K562 (cell line): ENCODE data around the gene ZNF362.

Experiments
- CGGBP1 ChIP-seq: fragments of 250-450 bp; sonication (Bioruptor Pico); IDR thresholded peaks from 2 replicates; pipeline ENCODE4 v1.9.0; 2021; ENCODE audit warnings: mild to moderate bottlenecking
- CTCF ChIP-seq, 3 experiments: IDR thresholded peaks in 2 of 3; conservative IDR thresholded peaks in 1 of 3; 2 replicates each; pipeline ENCODE4 v1.5.1; 2011 to 2012; ENCODE audit warnings: low read length in 3 of 3, mild to moderate bottlenecking in 3 of 3, control low read depth in 2 of 3, improper control_type of control experiment in 1 of 3, inconsistent platforms in 1 of 3, low read depth in 1 of 3, mixed read lengths in 1 of 3, moderate library complexity in 1 of 3; ENCODE audit not compliant: insufficient read depth in 2 of 3
- ERF ChIP-seq: fragments of 450-650 bp; formaldehyde crosslinking; IDR thresholded peaks from 2 replicates; pipeline ENCODE4 v1.4.0; 2020; ENCODE audit warnings: mild to moderate bottlenecking, mixed read lengths
- ESRRA ChIP-seq: fragments of 450-650 bp; IDR thresholded peaks from 2 replicates; pipeline ENCODE4 v1.6.1; 2014; ENCODE audit warnings: low read depth, mild to moderate bottlenecking, moderate library complexity, borderline replicate concordance
- EZH2 ChIP-seq: IDR thresholded peaks from 2 replicates; pipeline ENCODE4 v1.6.1; 2012; ENCODE audit warnings: low read depth, mild to moderate bottlenecking, inconsistent platforms, low read length, borderline replicate concordance
- FOXA3 ChIP-seq, 2 experiments: fragments of 450-650 bp in 1 of 2; sonication (generic) in 1 of 2; formaldehyde crosslinking; IDR thresholded peaks in 1 of 2; conservative IDR thresholded peaks in 1 of 2; 2 replicates each; pipeline versions ENCODE4 v1.4.0 to v1.8.0; 2020 to 2022; ENCODE audit warnings: mild to moderate bottlenecking in 2 of 2, missing genetic modification reagents in 1 of 2
- GATA2 ChIP-seq: sonication (generic); formaldehyde crosslinking; IDR thresholded peaks from 2 replicates; pipeline ENCODE4 v1.4.0; 2020; ENCODE audit warnings: mild to moderate bottlenecking, missing genetic modification reagents
- IRF9 ChIP-seq: fragments of 450-650 bp; IDR thresholded peaks from 2 replicates; pipeline ENCODE4 v1.6.1; 2016; ENCODE audit warnings: missing biosample characterization, missing genetic modification characterization
- KAT7 ChIP-seq: sonication (generic); formaldehyde crosslinking; IDR thresholded peaks from 2 replicates; pipeline ENCODE4 v1.8.0; 2022; ENCODE audit warnings: missing genetic modification reagents, mild to moderate bottlenecking, borderline replicate concordance
- NFE2 ChIP-seq: IDR thresholded peaks from 2 replicates; pipeline ENCODE4 v1.6.1; 2014; ENCODE audit warnings: antibody characterized with exemption, low read depth
- RB1 ChIP-seq: fragments of 450-650 bp; IDR thresholded peaks from 2 replicates; pipeline ENCODE4 v1.6.1; 2017; ENCODE audit warnings: low read depth, mild to moderate bottlenecking
- SIN3A ChIP-seq, 2 experiments: fragments of 150-350 bp in 1 of 2; IDR thresholded peaks; 2 replicates each; pipeline ENCODE4 v1.6.1; 2011 to 2016; ENCODE audit warnings: borderline replicate concordance in 2 of 2, low read depth in 2 of 2, low read length in 2 of 2, mild to moderate bottlenecking in 2 of 2, moderate library complexity in 2 of 2; ENCODE audit not compliant: control insufficient read depth in 1 of 2
- ZNF384 ChIP-seq: IDR thresholded peaks from 2 replicates; pipeline ENCODE4 v1.6.1; 2012; ENCODE audit warnings: low read depth, low read length, improper control_type of control experiment
- ZNF655 ChIP-seq: fragments of 250-450 bp; sonication (Bioruptor Pico); IDR thresholded peaks from 2 replicates; pipeline ENCODE4 v1.5.0; 2021

GRCh38 chr1:33272930-33273329 is 16.6 kb downstream of the ZNF362 start:
- TF ChIP-seq IRF9 (tag) (no peak), FOXA3 (CRISPR knock-in tag; conservative IDR thresholded peaks at IDR 0.05 in 1 of 2, IDR thresholded peaks at IDR 0.05 in 1 of 2) (no peak), NFE2 (no peak), ZNF384 (no peak), RB1 (no peak), KAT7 (CRISPR knock-in tag) (no peak), EZH2 (no peak), SIN3A (IDR thresholded peaks at IDR 0.05; ENCODE audit: borderline replicate concordance in 2 of 2, control insufficient read depth in 1 of 2, low read depth in 2 of 2, low read length in 2 of 2) (no peak), CTCF (IDR thresholded peaks at IDR 0.05 in 2 of 3, conservative IDR thresholded peaks at IDR 0.05 in 1 of 3; ENCODE audit: insufficient read depth in 2 of 3, low read depth in 1 of 3, low read length in 3 of 3) (no peak), ERF (CRISPR knock-in tag) (no peak), ESRRA (no peak), GATA2 (CRISPR knock-in tag) (no peak), ZNF655 (CRISPR knock-in tag) (no peak), CGGBP1 (no peak)
